ENCODE data around the gene CLTA.

The CLTA gene

DNA sequence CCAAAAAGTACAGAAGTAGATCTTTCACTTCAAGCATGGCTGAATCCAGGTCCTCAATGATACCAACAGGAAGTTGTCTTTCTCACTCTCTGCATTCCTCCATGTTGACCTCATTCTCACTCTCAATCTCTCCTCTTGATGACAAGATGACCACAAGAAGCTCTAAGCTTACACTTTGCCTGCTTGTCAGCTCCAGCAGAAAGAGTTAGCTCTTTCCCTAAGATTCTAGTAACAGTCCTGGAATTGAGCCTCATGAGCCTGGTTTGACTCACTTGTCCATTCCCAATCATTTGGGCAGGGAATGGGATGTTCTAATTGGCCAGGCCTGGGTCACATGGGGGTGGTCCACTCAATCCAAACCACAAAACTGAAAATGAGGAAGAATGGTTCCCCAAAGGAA, 3.3 kb upstream of the CLTA start:
- no peak for DNase-seq (ENCODE audit: low read depth in 2 of 2, low spot score in 1 of 2)

DNA sequence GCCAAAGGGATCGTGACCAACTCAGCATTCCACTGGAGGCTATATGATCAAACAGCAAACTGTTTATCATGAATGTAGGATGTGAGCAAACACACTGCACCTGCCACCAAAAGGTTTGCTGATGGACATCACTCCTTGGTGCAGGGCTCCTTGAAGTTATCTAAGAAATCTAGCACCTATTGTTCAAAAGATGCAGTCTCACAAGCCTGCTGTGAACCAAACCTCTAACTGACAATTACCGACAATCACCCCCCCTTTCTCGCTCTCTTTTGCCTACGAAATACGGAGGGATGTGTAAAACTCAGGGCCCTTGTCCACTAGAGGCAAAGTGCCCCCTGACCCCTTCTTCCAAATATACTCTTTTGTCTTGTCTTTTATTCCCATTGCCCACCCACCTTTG, 2.5 kb upstream of the CLTA start:
- no peak for DNase-seq (ENCODE audit: low read depth in 2 of 2, low spot score in 1 of 2)

DNA sequence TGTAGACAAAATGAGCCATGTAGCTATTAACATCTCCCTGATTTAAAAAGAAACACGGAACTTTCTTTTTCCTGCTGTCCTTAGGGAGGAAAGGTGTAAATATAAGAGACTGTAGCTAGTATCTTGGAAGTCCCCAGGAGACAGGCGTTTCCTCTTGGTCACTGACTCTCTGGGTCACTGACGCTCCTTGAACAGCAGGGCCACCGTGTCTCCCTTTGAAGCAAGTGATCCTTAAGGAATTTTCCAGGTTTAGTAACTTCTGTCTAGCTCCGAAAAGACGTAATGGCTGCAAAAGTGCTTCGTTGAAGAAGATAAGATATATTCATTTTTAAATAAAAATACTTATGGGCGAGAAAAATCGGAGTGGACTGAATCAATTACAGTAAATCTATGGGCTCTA, 745 bp upstream of the CLTA start:
- DNase-seq (ENCODE audit: low read depth in 2 of 2, low spot score in 1 of 2) = no peak

DNA sequence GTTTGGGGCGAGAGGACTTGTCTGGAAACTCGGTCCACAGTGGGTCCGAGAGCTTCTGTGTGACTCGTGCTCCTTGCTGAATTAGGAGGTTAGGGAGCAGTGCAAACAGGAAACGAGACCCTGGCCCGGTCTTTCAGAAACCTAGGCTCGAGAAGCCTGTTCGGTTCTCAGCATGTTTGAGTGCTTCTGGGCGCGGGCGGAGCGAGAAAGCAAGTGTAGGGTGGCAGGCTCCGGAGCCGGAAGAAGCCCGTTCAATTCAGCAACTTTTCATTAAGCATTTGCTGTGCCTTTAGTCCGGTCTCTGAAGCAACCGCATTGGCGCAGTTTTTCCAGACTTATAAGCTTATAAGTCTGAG, 547 bp downstream of the CLTA start:
- peak; percentile 15 to 21 for DNase-seq (ENCODE audit: low read depth in 2 of 2, low spot score in 1 of 2)

GRCh38 chr9:36191686-36192085, 965 bp downstream of the CLTA start:
- DNase-seq (ENCODE audit: low read depth in 2 of 2, low spot score in 1 of 2) = no peak

DNA sequence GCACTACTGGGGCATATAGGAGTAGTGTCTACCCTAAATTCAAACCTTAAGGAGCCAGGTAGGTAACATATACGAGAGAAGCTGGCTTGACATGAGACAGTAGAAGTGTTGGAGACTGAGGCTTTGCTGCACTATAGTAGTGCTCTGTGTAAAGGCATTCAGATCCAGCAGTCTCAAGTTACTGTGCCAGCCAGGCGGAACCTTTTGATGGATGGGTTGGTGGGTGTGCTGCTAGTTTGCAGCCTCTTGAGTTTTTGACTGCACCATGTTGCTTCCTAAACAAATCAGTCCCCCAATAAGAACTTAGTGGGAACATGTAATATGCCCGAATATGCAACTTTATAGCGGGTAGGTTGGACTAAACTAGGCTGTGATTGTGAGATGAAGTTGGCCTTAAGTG, 1.5 kb downstream of the CLTA start:
- no peak for DNase-seq (ENCODE audit: low read depth in 2 of 2, low spot score in 1 of 2)

GRCh38 chr9:36193023-36193422, 2.3 kb downstream of the CLTA start:
- no peak for DNase-seq (ENCODE audit: low read depth in 2 of 2, low spot score in 1 of 2)

- DNase-seq (ENCODE audit: low read depth in 2 of 2, low spot score in 1 of 2) = no peak
These were observed 3.7 kb downstream of the CLTA start for GRCh38 chr9:36194326-36195000.

DNA sequence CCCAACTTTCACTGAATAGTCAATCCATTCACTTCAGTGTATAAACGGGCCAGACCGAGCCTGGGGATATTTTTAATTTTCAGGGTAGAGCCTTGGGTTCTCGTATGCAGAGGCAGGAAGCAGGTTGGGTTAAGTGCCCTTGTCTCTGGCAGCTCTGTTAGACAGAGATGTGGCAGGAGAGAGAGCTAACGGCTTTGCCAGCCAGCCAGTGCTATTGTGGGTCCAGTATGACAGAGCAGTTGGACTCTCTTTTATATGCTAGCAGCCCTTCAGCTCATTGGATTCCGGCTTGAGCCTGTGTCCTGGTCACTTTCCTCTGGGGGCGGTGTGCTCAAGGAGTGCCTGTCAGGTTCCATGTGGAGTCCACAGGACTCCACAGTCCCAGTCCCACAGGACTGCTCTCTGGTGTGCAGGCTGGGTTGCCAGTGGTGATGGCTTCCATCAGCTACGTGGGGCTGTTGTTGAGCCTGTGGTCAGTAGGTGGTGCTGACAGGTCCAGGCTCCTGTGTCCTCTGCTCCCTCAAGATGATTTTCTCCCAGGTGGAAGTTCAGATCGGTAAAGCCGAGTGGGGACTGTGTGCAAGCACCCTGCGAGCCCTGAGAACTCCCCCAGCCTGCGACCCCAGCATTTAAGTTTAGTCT, 14.3 kb downstream of the CLTA start:
- DNase-seq (ENCODE audit: low read depth in 2 of 2, low spot score in 1 of 2) = no peak

DNA sequence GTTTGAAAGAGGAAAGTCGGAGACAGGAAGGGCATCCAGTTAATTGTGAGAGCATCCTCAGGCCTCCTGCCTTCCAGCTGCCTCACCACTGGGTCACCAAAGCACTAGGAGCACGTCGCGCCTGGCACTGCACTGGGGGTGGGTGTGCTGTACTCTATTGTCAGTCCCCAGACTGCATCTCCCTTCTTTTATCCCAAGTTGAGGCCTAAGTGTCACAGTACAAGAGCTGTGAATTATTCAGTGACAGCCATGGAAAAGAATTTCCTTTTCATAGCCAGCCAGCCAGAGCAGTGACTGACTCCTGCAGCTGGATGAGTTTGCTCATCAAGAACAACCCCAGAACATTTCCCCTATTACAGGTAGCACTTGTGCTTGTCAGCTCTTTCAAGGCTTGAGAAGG, 16.3 kb downstream of the CLTA start:
- no peak for DNase-seq (ENCODE audit: low read depth in 2 of 2, low spot score in 1 of 2)

GRCh38 chr9:36207546-36208012, 16.9 kb downstream of the CLTA start:
- no peak for DNase-seq (ENCODE audit: low read depth in 2 of 2, low spot score in 1 of 2)

- no peak for DNase-seq (ENCODE audit: low read depth in 2 of 2, low spot score in 1 of 2)
These were observed 18.0 kb downstream of the CLTA start for GRCh38 chr9:36208521-36209253.

DNA sequence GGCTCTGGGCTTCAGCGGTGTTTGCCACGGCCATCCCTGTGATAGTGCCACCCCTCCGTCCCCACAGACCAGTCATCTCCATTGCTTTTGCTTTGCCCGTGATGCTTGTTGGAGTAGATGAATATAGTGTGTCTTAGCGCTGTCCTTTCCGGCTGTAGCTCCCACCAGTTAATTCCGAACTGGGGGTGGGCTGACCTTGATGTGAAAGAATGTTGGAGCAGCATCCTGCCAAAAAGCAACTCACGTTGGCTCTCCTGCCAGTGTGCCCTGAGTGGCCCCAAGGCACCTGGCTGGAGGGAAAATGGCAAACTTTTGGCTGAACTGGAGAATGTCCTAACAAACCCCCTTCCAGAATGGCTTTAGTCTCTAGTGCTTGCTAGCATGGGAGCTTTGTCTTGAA, 20.0 kb downstream of the CLTA start:
- no peak for DNase-seq (ENCODE audit: low read depth in 2 of 2, low spot score in 1 of 2)

DNA sequence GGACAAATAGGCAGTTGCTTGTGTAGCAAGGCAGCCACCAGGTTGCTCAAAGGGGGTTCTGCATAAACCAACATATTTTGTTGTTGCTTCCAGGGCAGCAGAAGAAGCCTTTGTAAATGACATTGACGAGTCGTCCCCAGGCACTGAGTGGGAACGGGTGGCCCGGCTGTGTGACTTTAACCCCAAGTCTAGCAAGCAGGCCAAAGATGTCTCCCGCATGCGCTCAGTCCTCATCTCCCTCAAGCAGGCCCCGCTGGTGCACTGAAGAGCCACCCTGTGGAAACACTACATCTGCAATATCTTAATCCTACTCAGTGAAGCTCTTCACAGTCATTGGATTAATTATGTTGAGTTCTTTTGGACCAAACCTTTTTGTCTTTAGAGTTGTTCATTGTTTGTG, 20.8 kb downstream of the CLTA start:
- DNase-seq (ENCODE audit: low read depth in 2 of 2, low spot score in 1 of 2) = no peak

DNA sequence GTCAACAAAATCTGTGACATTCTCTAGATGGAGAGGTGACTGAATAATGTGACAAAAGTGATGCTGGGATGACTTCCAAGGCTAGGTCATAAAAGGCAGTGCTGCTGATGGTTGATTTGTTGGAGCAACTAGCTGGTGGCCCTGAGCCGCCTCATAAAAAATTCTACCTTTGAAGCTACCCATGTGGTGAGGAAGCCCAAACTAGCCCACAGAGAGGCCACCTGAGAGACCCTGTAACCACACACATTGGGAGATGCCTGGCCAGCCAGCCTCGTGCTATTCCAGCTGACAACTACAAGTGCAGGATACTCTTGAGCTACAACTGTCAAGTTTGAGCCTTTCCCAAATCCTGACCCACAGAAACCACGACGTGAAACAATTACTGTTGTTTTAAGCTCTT, 22.7 kb downstream of the CLTA start:
- DNase-seq (ENCODE audit: low read depth in 2 of 2, low spot score in 1 of 2) = no peak

DNA sequence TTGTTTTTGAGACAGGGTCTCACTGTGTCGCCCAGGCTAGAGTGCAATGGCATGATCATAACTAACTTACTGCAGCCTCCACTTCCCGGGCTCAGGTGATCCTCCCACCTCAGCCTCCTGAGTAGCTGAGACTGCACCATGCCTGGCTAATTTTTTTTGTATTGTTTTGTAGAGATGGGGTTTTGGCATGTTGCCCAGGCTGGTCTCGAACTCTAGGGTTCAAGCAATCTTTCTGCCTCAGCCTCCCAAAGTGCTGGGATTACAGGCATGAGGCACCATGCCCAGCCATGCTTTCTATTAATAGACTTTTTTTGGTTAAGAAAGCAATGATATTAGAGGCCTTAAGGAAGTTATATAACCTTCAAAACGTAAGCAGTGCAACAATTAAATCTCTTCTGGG, 23.3 kb downstream of the CLTA start:
- no peak for DNase-seq (ENCODE audit: low read depth in 2 of 2, low spot score in 1 of 2)

DNA sequence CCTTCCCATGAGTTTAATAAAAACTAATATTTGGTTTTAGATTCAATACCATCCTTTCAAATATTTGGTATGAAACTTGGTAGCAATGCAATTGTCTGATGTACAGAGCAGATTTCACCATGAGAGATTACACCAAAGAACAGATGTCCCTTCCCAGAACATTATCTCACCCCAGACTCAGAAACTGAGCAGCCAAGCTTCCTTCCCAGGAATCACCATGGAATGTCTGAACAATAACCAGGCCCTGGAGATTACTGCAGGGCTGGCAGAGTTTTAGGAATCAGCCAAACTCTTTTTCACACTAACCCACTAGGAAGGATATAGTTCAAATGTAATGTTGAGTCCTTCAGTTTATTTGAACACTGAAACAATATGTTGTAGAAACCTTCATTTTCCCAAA, 23.9 kb downstream of the CLTA start:
- no peak for DNase-seq (ENCODE audit: low read depth in 2 of 2, low spot score in 1 of 2)

GRCh38 chr9:36217256-36217968, 26.7 kb downstream of the CLTA start:
- no peak for DNase-seq (ENCODE audit: low read depth in 2 of 2, low spot score in 1 of 2)

- no peak for DNase-seq (ENCODE audit: low read depth in 2 of 2, low spot score in 1 of 2)
These were observed 27.3 kb downstream of the CLTA start for GRCh38 chr9:36218011-36218410.

DNA sequence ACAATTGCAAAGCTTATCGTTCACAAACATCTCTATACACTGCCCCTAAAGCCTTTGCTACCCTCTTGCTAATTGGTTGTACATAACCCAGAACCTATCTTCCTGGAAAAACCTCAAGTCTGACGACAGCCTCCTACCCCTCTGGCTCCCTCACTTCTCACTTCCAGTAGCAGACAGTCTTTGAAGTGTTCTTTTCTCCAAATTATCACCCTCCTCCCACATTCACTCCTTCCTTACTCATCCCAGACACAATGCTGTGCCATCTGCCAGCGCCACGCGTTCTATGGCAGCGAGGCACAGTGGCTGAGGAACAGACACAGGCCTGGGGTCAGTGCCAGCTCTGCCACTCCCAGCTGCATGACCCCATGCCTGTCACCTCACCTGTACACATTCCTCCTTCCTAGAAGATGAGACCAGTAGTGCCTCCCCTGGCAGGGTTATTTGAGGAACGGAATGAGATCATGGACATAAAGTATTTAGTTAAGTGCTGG, 27.7 kb downstream of the CLTA start:
- no peak for DNase-seq (ENCODE audit: low read depth in 2 of 2, low spot score in 1 of 2)

GRCh38 chr9:36221667-36222066, 30.9 kb downstream of the CLTA start:
- DNase-seq (ENCODE audit: low read depth in 2 of 2, low spot score in 1 of 2) = no peak

- no peak for DNase-seq (ENCODE audit: low read depth in 2 of 2, low spot score in 1 of 2)
These were observed 31.7 kb downstream of the CLTA start for GRCh38 chr9:36222449-36222848.
